Activated CD4-positive, CD25-positive, alpha-beta regulatory T cell (primary cell): ENCODE measurements around the gene GGT7.
"Not testable (repeated sequence)": the region's sequence is repeated elsewhere in the genome, so short reads cannot be mapped to it uniquely, and the experiment has no call there.

Experiments used
- DNase-seq, 4 experiments: peaks; one replicate each; lab custom pipeline; 2025; lab: John Stamatoyannopoulos, UW

The GGT7 gene

GRCh38 chr20:34872622-34873224 is at the start of gene GGT7:
Gene GGT7, minus strand, starts transcription at chr20:34872856. Its CDS starts 41 bp downstream, at chr20:34872815.
- peak; percentile 71 to 82 (median 79) for DNase-seq

GRCh38 chr20:34921436-34921835 is 48.8 kb upstream of the GGT7 start:
- no peak for DNase-seq

- no peak for DNase-seq
These were observed 47.4 kb upstream of the GGT7 start for GRCh38 chr20:34920055-34920454.

- DNase-seq = no peak
These were observed 44.2 kb upstream of the GGT7 start for GRCh38 chr20:34916774-34917354.

GRCh38 chr20:34915749-34916455 is 43.2 kb upstream of the GGT7 start:
- no peak for DNase-seq

GRCh38 chr20:34915131-34915530 is 42.5 kb upstream of the GGT7 start:
- no peak for DNase-seq

- no peak for DNase-seq
These were observed 35.2 kb upstream of the GGT7 start for GRCh38 chr20:34907616-34908469.

GRCh38 chr20:34904202-34904621 is 31.6 kb upstream of the GGT7 start:
- DNase-seq = no peak

- not testable (repeated sequence) for DNase-seq
These were observed 26.1 kb upstream of the GGT7 start for GRCh38 chr20:34898731-34899130.

- not testable (repeated sequence) for DNase-seq
These were observed 25.5 kb upstream of the GGT7 start for GRCh38 chr20:34898129-34898528.

- no peak for DNase-seq
These were observed 23.5 kb upstream of the GGT7 start for GRCh38 chr20:34896086-34896621.

- DNase-seq = no peak
These were observed 22.8 kb upstream of the GGT7 start for GRCh38 chr20:34895465-34895864.

- DNase-seq = no peak
These were observed 22.1 kb upstream of the GGT7 start for GRCh38 chr20:34894723-34895122.

GRCh38 chr20:34892671-34893070 is 20.0 kb upstream of the GGT7 start:
- no peak for DNase-seq

- no peak for DNase-seq
These were observed 18.8 kb upstream of the GGT7 start for GRCh38 chr20:34891166-34892062.

GRCh38 chr20:34888468-34888867 is 15.8 kb upstream of the GGT7 start:
- DNase-seq = no peak

GRCh38 chr20:34887023-34887422 is 14.4 kb upstream of the GGT7 start:
- DNase-seq = no peak

GRCh38 chr20:34886122-34886521 is 13.5 kb upstream of the GGT7 start:
- no peak for DNase-seq

GRCh38 chr20:34884260-34884659 is 11.6 kb upstream of the GGT7 start:
- DNase-seq = no peak

- DNase-seq = no peak
These were observed 11.2 kb upstream of the GGT7 start for GRCh38 chr20:34883809-34884208.

- DNase-seq = no peak
These were observed 10.5 kb upstream of the GGT7 start for GRCh38 chr20:34883087-34883688.
